ENCODE measurements around the gene CHRNE. TPM values are rescaled to one million over a fixed set of nuclear protein-coding genes. Genes with fewer than 3 reads are reported as not detected.

The CHRNE gene
- total RNA-seq (2014; rRNA removed; shearing (Covaris generic)), result not detected in 2 replicates

- DNase-seq (ENCODE audit: low spot score), result peak; percentile 65
These were observed at the start of gene CHRNE for GRCh38 chr17:4903051-4903818. Gene CHRNE, minus strand, starts transcription at chr17:4903098. Its CDS starts 35 bp downstream, at chr17:4903063.

GRCh38 chr17:4951486-4951885 is 48.6 kb upstream of the CHRNE start:
- no peak for DNase-seq (ENCODE audit: low spot score)

GRCh38 chr17:4950746-4951204 is 47.9 kb upstream of the CHRNE start, which contains the start of gene ENO3:
Gene ENO3, plus strand, starts transcription at chr17:4951119. Its CDS starts 711 bp downstream, at chr17:4951830.
- no peak for DNase-seq (ENCODE audit: low spot score)

GRCh38 chr17:4950075-4950745 is 47.3 kb upstream of the CHRNE start:
- DNase-seq (ENCODE audit: low spot score), result peak; percentile 61

GRCh38 chr17:4949321-4950074 is 46.6 kb upstream of the CHRNE start:
- peak; percentile 75 for DNase-seq (ENCODE audit: low spot score)

GRCh38 chr17:4948931-4949320 is 46.0 kb upstream of the CHRNE start:
- peak; percentile 74 for DNase-seq (ENCODE audit: low spot score)

GRCh38 chr17:4948166-4948930 is 45.5 kb upstream of the CHRNE start, which contains the start of gene PFN1:
Gene PFN1, minus strand, starts transcription at chr17:4948530. Its CDS starts 136 bp downstream, at chr17:4948394.
- peak; percentile 86 for DNase-seq (ENCODE audit: low spot score)

GRCh38 chr17:4947411-4948165 is 44.7 kb upstream of the CHRNE start:
- peak; percentile 61 for DNase-seq (ENCODE audit: low spot score)

- DNase-seq (ENCODE audit: low spot score), result no peak
These were observed 44.1 kb upstream of the CHRNE start for GRCh38 chr17:4947010-4947410.

GRCh38 chr17:4946312-4946976 is 43.5 kb upstream of the CHRNE start:
- DNase-seq (ENCODE audit: low spot score), result no peak

GRCh38 chr17:4945944-4946280 is 43.0 kb upstream of the CHRNE start:
- no peak for DNase-seq (ENCODE audit: low spot score)

GRCh38 chr17:4945176-4945943 is 42.5 kb upstream of the CHRNE start:
- peak; percentile 97 for DNase-seq (ENCODE audit: low spot score)

GRCh38 chr17:4944554-4945175 is 41.8 kb upstream of the CHRNE start:
- no peak for DNase-seq (ENCODE audit: low spot score)

- DNase-seq (ENCODE audit: low spot score), result no peak
These were observed 41.3 kb upstream of the CHRNE start for GRCh38 chr17:4944163-4944553.

GRCh38 chr17:4942760-4943508 is 40.0 kb upstream of the CHRNE start:
- no peak for DNase-seq (ENCODE audit: low spot score)

- DNase-seq (ENCODE audit: low spot score), result no peak
These were observed 38.4 kb upstream of the CHRNE start for GRCh38 chr17:4941319-4941610.

- no peak for DNase-seq (ENCODE audit: low spot score)
These were observed 37.8 kb upstream of the CHRNE start for GRCh38 chr17:4940555-4941318.
